Glutamatergic neuron (in vitro differentiated cells): ENCODE data around the gene PLEKHM3. TPM values are rescaled to one million over a fixed set of nuclear protein-coding genes. Genes with fewer than 3 reads are reported as not detected.

ENCODE experiments used
- DNase-seq: peaks from one replicate; pipeline ENCODE4 v3.0.0; 2022
- H3K27ac Mint-ChIP-seq: one replicate; pipeline ENCODE4 v1.8.0; 2020; ENCODE audit warnings: mild to moderate bottlenecking, mixed read lengths, inconsistent platforms; ENCODE audit not compliant: unreplicated experiment
- H3K27me3 Mint-ChIP-seq: one replicate; pipeline ENCODE4 v1.8.0; 2020; ENCODE audit warnings: mild to moderate bottlenecking, moderate library complexity, mixed read lengths, inconsistent platforms; ENCODE audit not compliant: unreplicated experiment
- H3K36me3 Mint-ChIP-seq: one replicate; pipeline ENCODE4 v1.8.0; 2020; ENCODE audit warnings: mild to moderate bottlenecking, mixed read lengths, inconsistent platforms; ENCODE audit not compliant: unreplicated experiment
- H3K4me1 Mint-ChIP-seq: one replicate; pipeline ENCODE4 v1.8.0; 2020; ENCODE audit warnings: mild to moderate bottlenecking, low read depth, mixed read lengths, inconsistent platforms; ENCODE audit not compliant: unreplicated experiment
- H3K4me3 Mint-ChIP-seq: one replicate; pipeline ENCODE4 v1.8.0; 2020; ENCODE audit warnings: mild to moderate bottlenecking, mixed read lengths, inconsistent platforms; ENCODE audit not compliant: unreplicated experiment
- H3K9me3 Mint-ChIP-seq: one replicate; pipeline ENCODE4 v1.8.0; 2020; ENCODE audit warnings: mild to moderate bottlenecking, moderate library complexity, mixed read lengths, inconsistent platforms; ENCODE audit not compliant: unreplicated experiment
- total RNA-seq: library from RNA; stranded (reverse); fragmentation: NEBNext Ultra II Directional; extraction: Animal tissue kit (Norgen Biotek cat#: 25700); gene quantifications from one replicate; pipeline ENCODE4 v1.2.1, GENCODE V29; 2021; ENCODE audit not compliant: unreplicated experiment
- TF ChIP-seq, protein P1 (sequence below): fragments of 200-600 bp; sonication (generic); IDR thresholded peaks from one replicate; pipeline ENCODE4 v1.5.0; 2021; ENCODE audit not compliant: partially characterized antibody, unreplicated experiment

Gene PLEKHM3
- total RNA-seq, 1 donor from 2014 or later: 19.5 TPM

DNA sequence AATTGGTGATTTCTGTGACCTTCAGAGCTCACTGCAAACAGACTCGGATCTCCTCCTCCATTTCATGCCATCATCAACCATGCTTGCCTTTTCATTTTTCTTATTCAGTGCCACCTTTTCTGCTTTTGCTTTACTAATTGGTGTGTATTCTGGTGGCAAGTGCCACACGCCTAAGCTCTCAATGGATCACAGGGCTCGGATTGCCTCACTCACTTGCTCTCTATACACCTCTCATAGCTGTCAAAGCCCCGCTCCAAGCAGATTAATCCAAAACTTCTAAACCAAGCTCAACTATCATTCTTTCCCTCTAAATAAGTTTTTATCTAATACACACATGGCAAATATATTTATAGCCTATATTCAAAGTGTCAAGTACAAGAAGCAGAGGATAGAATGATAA is 86.4 kb downstream of the PLEKHM3 start:
- TF ChIP-seq, protein P1, sequence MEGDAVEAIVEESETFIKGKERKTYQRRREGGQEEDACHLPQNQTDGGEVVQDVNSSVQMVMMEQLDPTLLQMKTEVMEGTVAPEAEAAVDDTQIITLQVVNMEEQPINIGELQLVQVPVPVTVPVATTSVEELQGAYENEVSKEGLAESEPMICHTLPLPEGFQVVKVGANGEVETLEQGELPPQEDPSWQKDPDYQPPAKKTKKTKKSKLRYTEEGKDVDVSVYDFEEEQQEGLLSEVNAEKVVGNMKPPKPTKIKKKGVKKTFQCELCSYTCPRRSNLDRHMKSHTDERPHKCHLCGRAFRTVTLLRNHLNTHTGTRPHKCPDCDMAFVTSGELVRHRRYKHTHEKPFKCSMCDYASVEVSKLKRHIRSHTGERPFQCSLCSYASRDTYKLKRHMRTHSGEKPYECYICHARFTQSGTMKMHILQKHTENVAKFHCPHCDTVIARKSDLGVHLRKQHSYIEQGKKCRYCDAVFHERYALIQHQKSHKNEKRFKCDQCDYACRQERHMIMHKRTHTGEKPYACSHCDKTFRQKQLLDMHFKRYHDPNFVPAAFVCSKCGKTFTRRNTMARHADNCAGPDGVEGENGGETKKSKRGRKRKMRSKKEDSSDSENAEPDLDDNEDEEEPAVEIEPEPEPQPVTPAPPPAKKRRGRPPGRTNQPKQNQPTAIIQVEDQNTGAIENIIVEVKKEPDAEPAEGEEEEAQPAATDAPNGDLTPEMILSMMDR: no peak
- no peak overlapping the region for H3K27ac Mint-ChIP-seq
- no peaks in the 10 kb centered on the region for H3K9me3 Mint-ChIP-seq
- H3K27me3 Mint-ChIP-seq: no peaks in the 10 kb centered on the region
- H3K36me3 Mint-ChIP-seq: no peaks in the 10 kb centered on the region
- H3K4me1 Mint-ChIP-seq: no peaks in the 10 kb centered on the region
- DNase-seq: no peak
- H3K4me3 Mint-ChIP-seq: no peak overlapping the region

DNA sequence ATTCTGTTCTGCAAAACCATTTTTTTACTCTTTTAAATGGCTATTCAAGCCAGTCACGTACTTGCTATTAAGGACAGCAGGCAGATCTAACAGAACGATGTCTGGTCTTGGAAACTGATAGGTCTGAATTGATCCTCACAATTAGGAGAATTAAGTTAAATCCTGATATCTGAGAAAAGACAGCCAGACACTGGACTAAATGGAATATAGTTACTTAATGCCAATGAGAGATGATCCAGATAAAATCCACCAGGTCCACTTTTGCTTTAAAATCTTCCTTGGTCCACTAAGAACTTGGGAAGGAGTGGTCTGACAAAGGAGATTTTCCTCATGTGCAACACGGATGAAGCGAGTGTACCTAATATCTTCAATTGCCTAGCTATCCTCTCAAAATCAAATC is 86.9 kb downstream of the PLEKHM3 start:
- H3K4me1 Mint-ChIP-seq: peaks cover 2% of the 10 kb centered on the region

DNA sequence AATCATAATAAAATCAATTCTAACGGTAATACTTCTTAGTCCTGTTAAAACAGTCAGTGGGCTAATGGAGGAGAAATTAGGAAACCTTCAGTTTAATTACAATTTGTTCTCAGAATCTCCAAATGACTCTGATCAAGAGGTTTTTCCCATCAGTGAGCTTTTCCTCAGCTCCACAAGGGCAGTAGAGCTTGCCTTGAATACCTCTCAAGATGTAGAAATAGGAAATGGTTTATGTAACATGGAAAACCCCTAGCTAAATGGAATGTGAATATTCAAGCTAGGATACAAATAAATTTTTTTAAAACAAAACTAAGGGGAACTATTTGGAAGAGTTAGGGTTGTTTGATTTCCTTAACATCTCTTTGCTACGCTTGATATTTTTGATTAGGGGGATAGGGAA is 87.5 kb downstream of the PLEKHM3 start:
- Mint-ChIP-seq H3K4me3 (no peak overlapping the region), H3K36me3 (no peaks in the 10 kb centered on the region), H3K4me1 (peaks cover 3% of the 10 kb centered on the region), H3K9me3 (no peaks in the 10 kb centered on the region), H3K27ac (no peak overlapping the region), H3K27me3 (no peaks in the 10 kb centered on the region)
- TF ChIP-seq, protein P1: no peak
- no peak for DNase-seq

More for the DNA sequence above, 86.9 kb downstream of the PLEKHM3 start:
- Mint-ChIP-seq H3K4me3 (no peak overlapping the region), H3K9me3 (no peaks in the 10 kb centered on the region), H3K36me3 (no peaks in the 10 kb centered on the region), H3K27me3 (no peaks in the 10 kb centered on the region), H3K27ac (no peak overlapping the region)
- DNase-seq: no peak
- TF ChIP-seq, protein P1: no peak

DNA sequence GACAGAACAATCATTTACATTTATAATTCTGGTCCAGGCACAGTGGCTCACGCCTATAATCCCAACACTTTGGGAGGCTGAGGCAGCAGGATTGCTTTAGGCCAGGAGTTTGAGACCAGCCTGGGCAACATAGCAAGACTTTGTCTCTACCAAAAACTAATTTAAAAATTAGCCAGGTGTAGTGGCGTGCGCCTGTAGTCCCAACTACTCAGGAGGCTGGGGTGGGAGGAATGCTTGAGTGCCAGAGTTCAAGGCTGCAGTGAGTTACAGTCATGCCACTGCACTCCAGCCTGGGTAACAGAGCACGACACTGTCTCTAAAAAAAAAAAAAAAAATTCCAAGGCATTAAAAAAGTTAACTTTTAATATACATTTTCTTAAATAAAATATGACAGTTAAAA is 88.1 kb downstream of the PLEKHM3 start:
- Mint-ChIP-seq H3K36me3 (no peaks in the 10 kb centered on the region), H3K9me3 (no peaks in the 10 kb centered on the region), H3K4me1 (peaks cover 3% of the 10 kb centered on the region), H3K27me3 (no peaks in the 10 kb centered on the region), H3K27ac (no peak overlapping the region), H3K4me3 (no peak overlapping the region)
- TF ChIP-seq, protein P1: no peak
- DNase-seq: no peak

DNA sequence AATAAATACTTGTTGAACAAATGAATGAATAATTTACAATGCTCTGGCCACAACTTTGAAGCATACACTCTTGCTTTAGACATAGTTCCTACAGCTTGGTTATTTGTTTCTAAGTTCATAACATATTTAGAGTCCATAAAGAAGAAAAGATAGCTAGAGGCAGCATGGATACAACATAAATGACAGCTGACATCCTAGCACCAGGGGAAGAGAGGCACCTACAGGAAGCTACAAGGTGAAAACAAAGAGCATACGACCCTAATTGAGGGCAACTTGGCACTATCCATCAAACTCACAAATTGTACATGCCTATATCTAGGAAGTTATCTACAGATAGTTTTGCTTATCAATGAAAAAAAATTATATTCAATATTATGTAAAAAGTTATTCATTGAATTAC is 88.9 kb downstream of the PLEKHM3 start:
- H3K4me1 Mint-ChIP-seq: peaks cover 3% of the 10 kb centered on the region
- no peaks in the 10 kb centered on the region for H3K36me3 Mint-ChIP-seq
- H3K9me3 Mint-ChIP-seq: no peaks in the 10 kb centered on the region
- TF ChIP-seq, protein P1: no peak
- H3K4me3 Mint-ChIP-seq: no peak overlapping the region
- H3K27me3 Mint-ChIP-seq: no peaks in the 10 kb centered on the region
- no peak overlapping the region for H3K27ac Mint-ChIP-seq
- DNase-seq: no peak
